GM12878 (cell line): Measurements from ENCODE around the gene TCOF1. TPM values are rescaled to one million over a fixed set of nuclear protein-coding genes. Genes with fewer than 3 reads are reported as not detected.

Experiments used
- ATAC-seq: fragments of 200-7000 bp; cut with Tn5 transposase; 3 replicates; pipeline ENCODE4 v1.9.1; 2020; ENCODE audit warnings: mild to moderate bottlenecking, moderate library complexity
- BruUV-seq: library from RNA; stranded (reverse); fragments of 400-500 nt; replicated peaks from 2 replicates; lab custom pipeline; 2021; lab: Mats Ljungman, UMichigan
- CTCF ChIA-PET: fragments of 300-600 bp; sonication (Branson Sonifier 250); formaldehyde crosslinking; extraction: SDS; loops from one replicate; lab custom pipeline; 2021; ENCODE audit warnings: inconsistent platforms; lab: Yijun Ruan, JAX
- POLR2A ChIA-PET: fragments of 350-600 bp; formaldehyde crosslinking; extraction: SDS; loops from one replicate; lab custom pipeline; 2021; ENCODE audit warnings: inconsistent platforms; lab: Charles Lee
- RAD21 ChIA-PET: fragments of 300-600 bp; sonication (Branson Sonifier 250); formaldehyde crosslinking; loops from one replicate; lab custom pipeline; 2023; ENCODE audit warnings: antibody characterized with exemption; ENCODE audit not compliant: unreplicated experiment; lab: Charles Lee
- SMC1A ChIA-PET: fragments of 300-600 bp; sonication (Branson Sonifier 250); formaldehyde crosslinking; loops from one replicate; lab custom pipeline; 2023; ENCODE audit not compliant: unreplicated experiment, uncharacterized antibody; lab: Charles Lee
- DNase-seq: peaks from one replicate; pipeline ENCODE4 v3.0.0-alpha.2; 2011; ENCODE audit warnings: low read depth, low spot score
- FAIRE-seq: peaks from 3 replicates; lab custom pipeline; 2011; peaks lifted over from hg19 to GRCh38; lab: Jason Lieb, UNC
- H2AFZ ChIP-seq: 2 replicates; pipeline ENCODE4 v1.6.0; 2011; ENCODE audit warnings: low read depth, low read length, control low read depth; ENCODE audit not compliant: control insufficient read depth
- H3K27ac ChIP-seq: 2 replicates; pipeline ENCODE4 v1.5.1; 2011; ENCODE audit warnings: control low read depth; ENCODE audit not compliant: control insufficient read depth, insufficient read depth
- H3K27me3 ChIP-seq, 2 experiments: replicated peaks in 1 of 2; 2 replicates each; pipeline versions ENCODE4 v1.6.0 to v1.6.1; 2011; ENCODE audit warnings: low read length in 1 of 2; ENCODE audit not compliant: control insufficient read depth in 2 of 2, insufficient read depth in 2 of 2
- H3K36me3 ChIP-seq, 2 experiments: 2 replicates each; pipeline ENCODE4 v1.5.1; 2011; ENCODE audit warnings: low read length in 1 of 2; ENCODE audit not compliant: control insufficient read depth in 2 of 2, insufficient read depth in 2 of 2
- H3K4me1 ChIP-seq: 2 replicates; pipeline ENCODE4 v1.6.1; 2011; ENCODE audit warnings: mild to moderate bottlenecking, low read length, moderate library complexity, mixed read lengths; ENCODE audit not compliant: control insufficient read depth, insufficient read depth
- H3K4me2 ChIP-seq: 2 replicates; pipeline ENCODE4 v1.6.0; 2011; ENCODE audit warnings: control low read depth; ENCODE audit not compliant: control insufficient read depth, insufficient read depth
- H3K4me3 ChIP-seq: fragments of 200-600 bp; sonication (generic); 2 replicates; pipeline ENCODE4 v1.5.1; 2016
- H3K79me2 ChIP-seq: 2 replicates; pipeline ENCODE4 v1.6.0; 2011; ENCODE audit warnings: low read length; ENCODE audit not compliant: control insufficient read depth, insufficient read depth
- H3K9ac ChIP-seq: 2 replicates; pipeline ENCODE4 v1.8.0; 2011; ENCODE audit warnings: low read length, control low read depth, mixed read lengths; ENCODE audit not compliant: control insufficient read depth, insufficient read depth
- H3K9me3 ChIP-seq: replicated peaks from 3 replicates; pipeline ENCODE4 v1.5.1; 2011; ENCODE audit warnings: mild to moderate bottlenecking, low read length; ENCODE audit not compliant: control insufficient read depth, insufficient read depth
- H4K20me1 ChIP-seq: 2 replicates; pipeline ENCODE4 v1.6.0; 2011; ENCODE audit not compliant: control insufficient read depth, insufficient read depth
- BACH1 ChIP-seq: fragments of 450-650 bp; IDR thresholded peaks from 2 replicates; pipeline ENCODE4 v1.6.1; 2017; ENCODE audit warnings: mild to moderate bottlenecking, borderline replicate concordance
- BHLHE40 ChIP-seq, 2 experiments: fragments of 450-650 bp in 1 of 2; IDR thresholded peaks; 2 replicates each; pipeline ENCODE4 v1.6.1; 2011 to 2017; ENCODE audit warnings: low read depth in 2 of 2, borderline replicate concordance in 1 of 2, improper control_type of control experiment in 1 of 2, low read length in 1 of 2, mild to moderate bottlenecking in 1 of 2
- CREB1 ChIP-seq: IDR thresholded peaks from 2 replicates; pipeline ENCODE4 v1.6.1; 2012; ENCODE audit warnings: low read depth, mild to moderate bottlenecking, inconsistent platforms
- EP300 ChIP-seq, 2 experiments: fragments of 150-350 bp in 1 of 2; IDR thresholded peaks; 2 replicates each; pipeline ENCODE4 v1.6.1; 2011 to 2012; ENCODE audit warnings: low read depth in 2 of 2, low read length in 2 of 2, borderline replicate concordance in 1 of 2, improper control_type of control experiment in 1 of 2, inconsistent platforms in 1 of 2; ENCODE audit not compliant: control insufficient read depth in 1 of 2
- HCFC1 ChIP-seq: fragments of 150-350 bp; IDR thresholded peaks from 2 replicates; pipeline ENCODE4 v1.6.1; 2014; ENCODE audit warnings: low read length
- IRF5 ChIP-seq: fragments of 450-650 bp; IDR thresholded peaks from 2 replicates; pipeline ENCODE4 v1.6.1; 2017; ENCODE audit warnings: borderline replicate concordance
- KLF5 ChIP-seq: fragments of 450-650 bp; IDR thresholded peaks from 2 replicates; pipeline ENCODE4 v1.6.1; 2014; ENCODE audit warnings: mild to moderate bottlenecking; ENCODE audit not compliant: partially characterized antibody
- MXI1 ChIP-seq: fragments of 150-350 bp; IDR thresholded peaks from 2 replicates; pipeline ENCODE4 v1.6.1; 2011; ENCODE audit warnings: low read depth, mild to moderate bottlenecking, inconsistent platforms, low read length, improper control_type of control experiment
- NFYB ChIP-seq: IDR thresholded peaks from 2 replicates; pipeline ENCODE4 v1.6.1; 2011; ENCODE audit warnings: low read depth, mild to moderate bottlenecking, low read length, improper control_type of control experiment, moderate library complexity; ENCODE audit not compliant: insufficient read depth
- NR2C1 ChIP-seq: fragments of 450-650 bp; IDR thresholded peaks from 2 replicates; pipeline ENCODE4 v1.6.1; 2017; ENCODE audit warnings: antibody characterized with exemption, mild to moderate bottlenecking, moderate library complexity
- POLR2A ChIP-seq: IDR thresholded peaks from 2 replicates; pipeline ENCODE4 v1.6.1; 2011; ENCODE audit warnings: low read depth, mild to moderate bottlenecking, low read length
- POLR2AphosphoS2 ChIP-seq: IDR thresholded peaks from 2 replicates; pipeline ENCODE4 v1.6.1; 2011; ENCODE audit warnings: low read depth, mild to moderate bottlenecking, low read length, improper control_type of control experiment, moderate library complexity
- SREBF1 ChIP-seq: IDR thresholded peaks from 2 replicates; pipeline ENCODE4 v1.6.1; 2012; ENCODE audit warnings: mild to moderate bottlenecking, low read length
- TAF1 ChIP-seq: IDR thresholded peaks from 2 replicates; pipeline ENCODE4 v1.6.1; 2011; ENCODE audit warnings: mild to moderate bottlenecking, low read depth, low read length, borderline replicate concordance
- TARDBP ChIP-seq: IDR thresholded peaks from 2 replicates; pipeline ENCODE4 v1.6.1; 2016; ENCODE audit warnings: borderline replicate concordance
- YBX1 ChIP-seq: fragments of 450-650 bp; IDR thresholded peaks from 2 replicates; pipeline ENCODE4 v1.6.1; 2016; ENCODE audit warnings: antibody characterized with exemption
- ZBED1 ChIP-seq: IDR thresholded peaks from 2 replicates; pipeline ENCODE4 v1.6.1; 2016; ENCODE audit warnings: borderline replicate concordance
- WGBS: methylation state at CpG from one replicate; pipeline ENCODE4 v1.1.6; 2016; ENCODE audit warnings: low lambda C conversion rate; ENCODE audit not compliant: insufficient replicate concordance, insufficient coverage; ENCODE audit errors: missing lambda C conversion rate; 5-methylcytosine and 5-hydroxymethylcytosine counted together
- in situ Hi-C: fragments of 300-500 bp; cut with MboI; formaldehyde crosslinking; loops from 9 replicates; pipeline ENCODE4 v1.14.3; 2018; ENCODE audit warnings: mixed read lengths
- intact Hi-C: fragments of 100-400 bp; cut with micrococcal nuclease; formaldehyde crosslinking; loops from one replicate; pipeline ENCODE4 v1.14.2; 2022; ENCODE audit not compliant: unreplicated experiment
- polyA plus RNA-seq, 11 experiments: library from polyadenylated mRNA; depleted of rRNA in 4 of 11; unstranded in 6 of 11; stranded (reverse) in 5 of 11; fragments of >200 nt; fragmentation: Nextera tagmentation in 4 of 11; fragmentation: Illumina TruSeq in 1 of 11; extraction: Ambion mirVana in 4 of 11; extraction: Trizol in 1 of 11; gene quantifications; 1 replicate in 1 of 11; 2 replicates in 10 of 11; pipeline versions ENCODE4 v1.2.1 to v1.2.3, GENCODE V29; 2011 to 2016; ENCODE audit warnings: inconsistent platforms in 2 of 11, missing spikeins in 2 of 11, low read depth in 1 of 11
- total RNA-seq, 4 experiments: library from RNA; depleted of rRNA in 3 of 4; stranded (reverse); fragments of >200 nt in 3 of 4; fragmentation: Illumina TruSeq in 1 of 4; extraction: Trizol in 1 of 4; gene quantifications; 2 replicates each; pipeline versions ENCODE4 v1.2.1 to v1.2.3, GENCODE V29; 2013 to 2021
- TF ChIP-seq, protein P1 (sequence below): IDR thresholded peaks from 2 replicates; pipeline ENCODE4 v1.6.1; 2011; ENCODE audit warnings: mild to moderate bottlenecking, low read depth, low read length, moderate library complexity; ENCODE audit not compliant: insufficient replicate concordance
- TF ChIP-seq, protein P2 (sequence below): IDR thresholded peaks from 2 replicates; pipeline ENCODE4 v1.6.1; 2012; ENCODE audit warnings: mild to moderate bottlenecking, low read depth, low read length

The TCOF1 gene
- total and polyA plus RNA-seq, 10 of the 15 experiments (the other 5 are each of a cell fraction or from before 2014, with no cell fraction given), result 8.7 to 83.9 (median 38.9) TPM

GRCh38 chr5:150406103-150406722 is 48.7 kb downstream of the TCOF1 start:
- no TSS peak for BruUV-seq
- DNase-seq, result no peak
- Histone ChIP-seq H3K4me2 (peak overlapping the region; percentile 91), H2AFZ (no peak overlapping the region), H3K27me3 (no peaks in the 10 kb centered on the region), H3K79me2 (peaks cover 55% of the 10 kb centered on the region), H3K9me3 (no peaks in the 10 kb centered on the region), H3K9ac (peak overlapping the region; percentile 15; the same call in 1 of the 2 replicates), H3K4me1 (peaks cover 14% of the 10 kb centered on the region), H3K4me3 (peak overlapping the region; percentile 99; the same call in 1 of the 2 replicates), H4K20me1 (peaks cover 65% of the 10 kb centered on the region), H3K36me3 (peaks cover 56 to 64% of the 10 kb centered on the region in 2 experiments), H3K27ac (no peak overlapping the region)
- no peak for ATAC-seq
- ChIA-PET CTCF (interaction anchor here (1.5 to 14.0 kb wide), 3 partner anchors 8 to 29 kb away, joined by 5 to 274 read pairs (median 11); no protein-coding TSS in a partner anchor), RAD21 (interaction anchor here (0.7 to 2.2 kb wide), 3 partner anchors 9 to 30 kb away, joined by 3 to 7 read pairs (median 3); no protein-coding TSS in a partner anchor), POLR2A (interaction anchor here (0.8 to 1.4 kb wide), 4 partner anchors 8 to 34 kb away, joined by 3 to 8 read pairs (median 6); no protein-coding TSS in a partner anchor), SMC1A (interaction anchor here (1.1 to 1.2 kb wide), 2 partner anchors 10 to 26 kb away, joined by 3 read pairs; no protein-coding TSS in a partner anchor)
- no peak for FAIRE-seq
- WGBS, result 71% methylated on average over 4 of the region's 4 CpGs
- intact Hi-C loops, result no loop called here
- in situ Hi-C loops, result no loop called here
- TF ChIP-seq, protein P1, sequence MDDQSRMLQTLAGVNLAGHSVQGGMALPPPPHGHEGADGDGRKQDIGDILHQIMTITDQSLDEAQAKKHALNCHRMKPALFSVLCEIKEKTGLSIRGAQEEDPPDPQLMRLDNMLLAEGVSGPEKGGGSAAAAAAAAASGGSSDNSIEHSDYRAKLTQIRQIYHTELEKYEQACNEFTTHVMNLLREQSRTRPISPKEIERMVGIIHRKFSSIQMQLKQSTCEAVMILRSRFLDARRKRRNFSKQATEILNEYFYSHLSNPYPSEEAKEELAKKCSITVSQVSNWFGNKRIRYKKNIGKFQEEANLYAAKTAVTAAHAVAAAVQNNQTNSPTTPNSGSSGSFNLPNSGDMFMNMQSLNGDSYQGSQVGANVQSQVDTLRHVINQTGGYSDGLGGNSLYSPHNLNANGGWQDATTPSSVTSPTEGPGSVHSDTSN, result no peak
- TF ChIP-seq, protein P2, sequence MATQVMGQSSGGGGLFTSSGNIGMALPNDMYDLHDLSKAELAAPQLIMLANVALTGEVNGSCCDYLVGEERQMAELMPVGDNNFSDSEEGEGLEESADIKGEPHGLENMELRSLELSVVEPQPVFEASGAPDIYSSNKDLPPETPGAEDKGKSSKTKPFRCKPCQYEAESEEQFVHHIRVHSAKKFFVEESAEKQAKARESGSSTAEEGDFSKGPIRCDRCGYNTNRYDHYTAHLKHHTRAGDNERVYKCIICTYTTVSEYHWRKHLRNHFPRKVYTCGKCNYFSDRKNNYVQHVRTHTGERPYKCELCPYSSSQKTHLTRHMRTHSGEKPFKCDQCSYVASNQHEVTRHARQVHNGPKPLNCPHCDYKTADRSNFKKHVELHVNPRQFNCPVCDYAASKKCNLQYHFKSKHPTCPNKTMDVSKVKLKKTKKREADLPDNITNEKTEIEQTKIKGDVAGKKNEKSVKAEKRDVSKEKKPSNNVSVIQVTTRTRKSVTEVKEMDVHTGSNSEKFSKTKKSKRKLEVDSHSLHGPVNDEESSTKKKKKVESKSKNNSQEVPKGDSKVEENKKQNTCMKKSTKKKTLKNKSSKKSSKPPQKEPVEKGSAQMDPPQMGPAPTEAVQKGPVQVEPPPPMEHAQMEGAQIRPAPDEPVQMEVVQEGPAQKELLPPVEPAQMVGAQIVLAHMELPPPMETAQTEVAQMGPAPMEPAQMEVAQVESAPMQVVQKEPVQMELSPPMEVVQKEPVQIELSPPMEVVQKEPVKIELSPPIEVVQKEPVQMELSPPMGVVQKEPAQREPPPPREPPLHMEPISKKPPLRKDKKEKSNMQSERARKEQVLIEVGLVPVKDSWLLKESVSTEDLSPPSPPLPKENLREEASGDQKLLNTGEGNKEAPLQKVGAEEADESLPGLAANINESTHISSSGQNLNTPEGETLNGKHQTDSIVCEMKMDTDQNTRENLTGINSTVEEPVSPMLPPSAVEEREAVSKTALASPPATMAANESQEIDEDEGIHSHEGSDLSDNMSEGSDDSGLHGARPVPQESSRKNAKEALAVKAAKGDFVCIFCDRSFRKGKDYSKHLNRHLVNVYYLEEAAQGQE, result no peak
- no peak for TF ChIP-seq NR2C1
- no peak for TF ChIP-seq CREB1
- TF ChIP-seq HCFC1, result no peak
- TF ChIP-seq BACH1, result no peak
- TF ChIP-seq TARDBP, result no peak
- TF ChIP-seq POLR2AphosphoS2, result no peak
- TF ChIP-seq NFYB, result 0 out of 2 replicates have a peak, but pooled peaks have one; percentile 20
- no peak for TF ChIP-seq YBX1
- no peak for TF ChIP-seq TAF1
- no peak for TF ChIP-seq IRF5
- TF ChIP-seq BHLHE40 (IDR thresholded peaks at IDR 0.05; ENCODE audit: borderline replicate concordance in 1 of 2, low read depth in 2 of 2, low read length in 1 of 2), result no peak
- no peak for TF ChIP-seq EP300 (IDR thresholded peaks at IDR 0.05; ENCODE audit: borderline replicate concordance in 1 of 2, control insufficient read depth in 1 of 2, low read depth in 2 of 2, low read length in 2 of 2)
- no peak for TF ChIP-seq MXI1
- TF ChIP-seq KLF5, result no peak
- no peak for TF ChIP-seq SREBF1
- TF ChIP-seq ZBED1, result no peak; the same call in 1 of the 2 replicates
- TF ChIP-seq POLR2A, result peak; percentile 3
